ENCODE data around the gene FBXO3.

FBXO3 gene

GRCh38 chr11:33694346-33695050 lies 79.8 kb downstream of the FBXO3 start:
- TF ChIP-seq CTCF (IDR thresholded peaks at IDR 0.05) (no peak), ZFX (IDR thresholded peaks at IDR 0.05; ENCODE audit: borderline replicate concordance) (no peak)
- H3K27ac ChIP-seq = no peak overlapping the region

GRCh38 chr11:33692541-33692940 lies 81.8 kb downstream of the FBXO3 start:
- H3K27ac ChIP-seq = no peak overlapping the region
- TF ChIP-seq ZFX (IDR thresholded peaks at IDR 0.05; ENCODE audit: borderline replicate concordance) (no peak), CTCF (IDR thresholded peaks at IDR 0.05) (no peak)

GRCh38 chr11:33692013-33692504 lies 82.3 kb downstream of the FBXO3 start:
- no peak overlapping the region for H3K27ac ChIP-seq
- TF ChIP-seq CTCF (IDR thresholded peaks at IDR 0.05) = no peak

GRCh38 chr11:33691066-33691864 lies 83.1 kb downstream of the FBXO3 start:
- TF ChIP-seq CTCF (IDR thresholded peaks at IDR 0.05) (no peak), ZFX (IDR thresholded peaks at IDR 0.05; ENCODE audit: borderline replicate concordance) (no peak)
- peak overlapping the region; percentile 25; the same call in 1 of the 2 replicates for H3K27ac ChIP-seq
